RWPE1 (cell line): ENCODE data around the gene MATCAP1.

ENCODE experiments used
- CTCF ChIA-PET: fragments of 350-600 bp; sonication (Branson Sonifier 250); formaldehyde crosslinking; extraction: SDS; loops from one replicate; lab custom pipeline; 2021; lab: Yijun Ruan, JAX
- POLR2A ChIA-PET: fragments of 400-600 bp; formaldehyde crosslinking; extraction: SDS; loops from one replicate; lab custom pipeline; 2020; ENCODE audit warnings: antibody characterized with exemption; ENCODE audit not compliant: low non-redundant PET; lab: Yijun Ruan, JAX
- DNase-seq: peaks from one replicate; pipeline ENCODE4 v3.0.0; 2012; ENCODE audit warnings: low spot score
- H3K27ac ChIP-seq: fragments of 450-650 bp; 2 replicates; pipeline ENCODE4 v1.5.1; 2017
- CTCF ChIP-seq: fragments of 450-650 bp; conservative IDR thresholded peaks from 2 replicates; pipeline ENCODE4 v1.5.1; 2017; ENCODE audit warnings: low read depth, mild to moderate bottlenecking

The MATCAP1 gene

GRCh38 chr16:67173323-67173722 lies 10.4 kb downstream of the MATCAP1 start:
- ChIA-PET CTCF (interaction anchor here (1.9 kb wide), 1 partner anchor 18 kb away, joined by 5 read pairs; no protein-coding TSS in a partner anchor), POLR2A (no interaction called here)
- H3K27ac ChIP-seq = peak overlapping the region; percentile 98
- no peak for DNase-seq
- TF ChIP-seq CTCF = no peak

- ChIA-PET CTCF (interaction anchor here (0.7 to 1.4 kb wide), 4 partner anchors 14 to 29 kb away, joined by 3 to 9 read pairs (median 5); no protein-coding TSS in a partner anchor), POLR2A (interaction anchor here (0.6 to 1.2 kb wide), 4 partner anchors 10 to 217 kb away, joined by 3 to 4 read pairs (median 4); partner anchors contain the start of gene B3GNT9)
- peak overlapping the region; percentile 98 for H3K27ac ChIP-seq
- no peak for DNase-seq
- no peak for TF ChIP-seq CTCF
Observed at GRCh38 chr16:67170949-67171649, 12.7 kb downstream of the MATCAP1 start.

GRCh38 chr16:67170168-67170948 lies 13.4 kb downstream of the MATCAP1 start, which contains the start of gene NOL3:
Gene NOL3, plus strand, starts transcription at chr16:67170538.
- no peak for TF ChIP-seq CTCF
- POLR2A ChIA-PET = interaction anchor here (0.6 to 1.2 kb wide), 5 partner anchors 10 to 1374 kb away, joined by 3 to 4 read pairs (median 4); partner anchors contain the start of gene B3GNT9
- CTCF ChIA-PET = interaction anchor here (0.5 to 1.4 kb wide), 7 partner anchors 15 to 139 kb away, joined by 3 to 9 read pairs (median 4); partner anchors contain the start of genes E2F4 and EXOC3L1
- H3K27ac ChIP-seq = peak within 1 kb of the TSS; percentile 98
- peak; percentile 79 for DNase-seq

GRCh38 chr16:67169642-67170167 lies 14.1 kb downstream of the MATCAP1 start:
- POLR2A ChIA-PET = interaction anchor here (1.2 kb wide), 1 partner anchor 9 kb away, joined by 4 read pairs; no protein-coding TSS in a partner anchor
- peak overlapping the region; percentile 98 for H3K27ac ChIP-seq
- CTCF ChIA-PET = interaction anchor here (0.6 to 1.4 kb wide), 5 partner anchors 14 to 34 kb away, joined by 3 to 9 read pairs (median 6); partner anchors contain the start of genes E2F4 and EXOC3L1
- TF ChIP-seq CTCF = peak; percentile 65
- no peak for DNase-seq

- no peak for DNase-seq
- H3K27ac ChIP-seq = peak overlapping the region; percentile 98
- TF ChIP-seq CTCF = no peak
- CTCF ChIA-PET = interaction anchor here (1.3 to 1.7 kb wide), 2 partner anchors 14 to 24 kb away, joined by 4 to 6 read pairs; partner anchors contain the start of gene E2F4
- POLR2A ChIA-PET = no interaction called here
Observed at GRCh38 chr16:67169011-67169451, 14.7 kb downstream of the MATCAP1 start.

GRCh38 chr16:67167588-67167987 lies 16.2 kb downstream of the MATCAP1 start:
- no peak for TF ChIP-seq CTCF
- H3K27ac ChIP-seq = peak overlapping the region; percentile 98
- CTCF ChIA-PET = interaction anchor here (0.6 to 1.7 kb wide), 2 partner anchors 12 to 147 kb away, joined by 3 to 6 read pairs; no protein-coding TSS in a partner anchor
- no peak for DNase-seq
- POLR2A ChIA-PET = no interaction called here
